ENCODE measurements around the gene NLN.

DNA sequence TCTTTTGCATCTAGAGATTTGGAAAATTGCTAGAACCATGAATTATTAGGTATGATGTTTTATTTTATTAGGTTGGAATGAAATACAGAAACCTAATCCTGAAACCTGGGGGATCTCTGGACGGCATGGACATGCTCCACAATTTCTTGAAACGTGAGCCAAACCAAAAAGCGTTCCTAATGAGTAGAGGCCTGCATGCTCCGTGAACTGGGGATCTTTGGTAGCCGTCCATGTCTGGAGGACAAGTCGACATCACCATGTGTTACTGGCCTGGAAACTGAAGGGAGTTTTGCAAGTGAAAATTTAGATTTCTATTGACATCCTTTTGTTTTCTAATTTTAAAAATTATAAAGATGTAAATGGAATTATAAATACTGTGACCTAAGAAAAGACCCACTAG, 100.7 kb downstream of the NLN start:
- TF ChIP-seq, protein P1, sequence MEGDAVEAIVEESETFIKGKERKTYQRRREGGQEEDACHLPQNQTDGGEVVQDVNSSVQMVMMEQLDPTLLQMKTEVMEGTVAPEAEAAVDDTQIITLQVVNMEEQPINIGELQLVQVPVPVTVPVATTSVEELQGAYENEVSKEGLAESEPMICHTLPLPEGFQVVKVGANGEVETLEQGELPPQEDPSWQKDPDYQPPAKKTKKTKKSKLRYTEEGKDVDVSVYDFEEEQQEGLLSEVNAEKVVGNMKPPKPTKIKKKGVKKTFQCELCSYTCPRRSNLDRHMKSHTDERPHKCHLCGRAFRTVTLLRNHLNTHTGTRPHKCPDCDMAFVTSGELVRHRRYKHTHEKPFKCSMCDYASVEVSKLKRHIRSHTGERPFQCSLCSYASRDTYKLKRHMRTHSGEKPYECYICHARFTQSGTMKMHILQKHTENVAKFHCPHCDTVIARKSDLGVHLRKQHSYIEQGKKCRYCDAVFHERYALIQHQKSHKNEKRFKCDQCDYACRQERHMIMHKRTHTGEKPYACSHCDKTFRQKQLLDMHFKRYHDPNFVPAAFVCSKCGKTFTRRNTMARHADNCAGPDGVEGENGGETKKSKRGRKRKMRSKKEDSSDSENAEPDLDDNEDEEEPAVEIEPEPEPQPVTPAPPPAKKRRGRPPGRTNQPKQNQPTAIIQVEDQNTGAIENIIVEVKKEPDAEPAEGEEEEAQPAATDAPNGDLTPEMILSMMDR (IDR thresholded peaks at IDR 0.05): no peak
- no peak for TF ChIP-seq POLR2A (IDR thresholded peaks at IDR 0.05)
